ENCODE data around the gene HEBP2.
"Not testable (repeated sequence)": the region's sequence is repeated elsewhere in the genome, so short reads cannot be mapped to it uniquely, and the experiment has no call there.

The HEBP2 gene, protein sequence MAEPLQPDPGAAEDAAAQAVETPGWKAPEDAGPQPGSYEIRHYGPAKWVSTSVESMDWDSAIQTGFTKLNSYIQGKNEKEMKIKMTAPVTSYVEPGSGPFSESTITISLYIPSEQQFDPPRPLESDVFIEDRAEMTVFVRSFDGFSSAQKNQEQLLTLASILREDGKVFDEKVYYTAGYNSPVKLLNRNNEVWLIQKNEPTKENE

DNA sequence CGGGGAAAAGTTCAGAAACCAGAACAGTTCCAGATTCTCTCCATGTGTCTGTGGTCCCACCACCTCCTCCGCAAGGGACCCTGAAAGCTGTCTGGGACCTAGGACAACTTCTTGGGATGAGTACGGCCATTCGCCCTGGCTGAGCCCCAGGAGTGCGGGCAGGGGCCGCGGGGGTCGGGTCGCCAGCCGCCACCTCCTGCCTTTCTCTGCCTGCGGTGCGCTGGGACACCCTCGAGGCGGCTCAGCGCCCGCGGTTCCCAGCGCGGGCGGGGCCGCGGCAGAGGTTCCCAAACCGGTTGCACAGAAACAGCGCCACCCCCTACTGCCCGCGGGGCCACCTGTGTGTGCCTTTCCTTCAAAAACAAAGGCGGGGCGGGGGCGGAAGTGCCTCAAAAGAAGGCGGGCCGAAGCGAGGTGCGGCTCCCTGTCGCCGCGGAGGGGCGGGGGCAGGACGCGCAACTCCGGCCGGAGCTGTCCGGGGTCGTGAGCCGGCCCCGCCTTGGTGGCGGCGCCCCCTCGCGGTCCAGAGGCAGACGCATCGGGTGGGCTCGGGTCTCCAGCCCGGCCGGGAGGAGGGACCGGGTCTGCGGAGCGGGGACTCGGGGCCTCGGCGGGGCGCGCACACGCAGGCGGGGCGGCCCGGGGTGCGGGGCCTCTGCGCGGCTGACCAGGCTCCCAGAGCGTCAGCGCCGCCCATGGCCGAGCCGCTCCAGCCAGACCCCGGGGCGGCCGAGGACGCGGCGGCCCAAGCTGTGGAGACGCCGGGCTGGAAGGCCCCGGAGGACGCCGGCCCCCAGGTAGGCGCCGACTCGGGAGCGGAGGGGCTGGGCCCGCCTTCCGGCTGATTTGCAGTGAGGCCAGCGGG, at the start of gene HEBP2:
HEBP2 (plus strand) TSS at position 423 of the 865 bp plus-strand sequence; CDS start at position 696, 273 bp downstream.
- DNase-seq (ENCODE audit: low spot score), result peak; percentile 95

GRCh38 chr6:138357928-138358327, 46.1 kb upstream of the HEBP2 start:
- DNase-seq (ENCODE audit: low spot score), result no peak

GRCh38 chr6:138368684-138369083, 35.3 kb upstream of the HEBP2 start:
- DNase-seq (ENCODE audit: low spot score), result not testable (repeated sequence)

GRCh38 chr6:138370631-138371451, 33.2 kb upstream of the HEBP2 start:
- no peak for DNase-seq (ENCODE audit: low spot score)

GRCh38 chr6:138371452-138371711, 32.6 kb upstream of the HEBP2 start:
- DNase-seq (ENCODE audit: low spot score), result no peak

GRCh38 chr6:138371720-138372119, 32.3 kb upstream of the HEBP2 start:
- no peak for DNase-seq (ENCODE audit: low spot score)

DNA sequence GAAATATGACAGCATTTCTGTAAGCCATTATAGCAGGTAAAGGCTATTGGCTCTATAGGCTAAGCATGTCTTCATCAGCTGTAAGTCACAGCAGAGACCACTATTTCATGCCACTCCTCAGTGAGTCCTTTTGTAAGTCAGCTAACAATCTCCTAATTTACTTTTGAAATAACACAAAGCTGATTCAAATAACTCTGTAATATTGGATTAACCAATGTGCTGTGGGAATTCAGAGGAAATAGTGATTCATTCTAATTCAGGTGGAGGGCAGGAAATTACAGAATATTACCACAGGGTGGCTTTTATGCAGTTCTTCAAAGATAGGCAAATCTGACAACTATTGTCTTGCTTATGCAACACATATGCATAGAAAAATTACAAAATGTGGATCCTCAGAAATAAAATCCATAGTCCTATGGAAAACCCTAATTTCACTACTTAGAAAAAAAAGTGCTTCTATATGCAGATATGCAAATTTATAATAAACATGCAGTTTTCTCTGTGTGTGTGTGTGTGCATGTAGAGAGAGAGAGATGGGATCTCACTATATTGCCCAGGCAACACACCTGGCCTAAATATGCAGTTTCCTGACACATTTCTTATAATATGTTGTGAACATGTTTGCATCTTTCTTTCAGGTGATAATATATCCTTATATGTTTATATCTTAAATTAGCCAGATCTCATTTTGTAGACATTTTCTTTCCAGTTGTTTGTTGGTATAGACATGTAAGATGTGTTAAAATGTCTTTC, 31.1 kb upstream of the HEBP2 start:
- no peak for DNase-seq (ENCODE audit: low spot score)

DNA sequence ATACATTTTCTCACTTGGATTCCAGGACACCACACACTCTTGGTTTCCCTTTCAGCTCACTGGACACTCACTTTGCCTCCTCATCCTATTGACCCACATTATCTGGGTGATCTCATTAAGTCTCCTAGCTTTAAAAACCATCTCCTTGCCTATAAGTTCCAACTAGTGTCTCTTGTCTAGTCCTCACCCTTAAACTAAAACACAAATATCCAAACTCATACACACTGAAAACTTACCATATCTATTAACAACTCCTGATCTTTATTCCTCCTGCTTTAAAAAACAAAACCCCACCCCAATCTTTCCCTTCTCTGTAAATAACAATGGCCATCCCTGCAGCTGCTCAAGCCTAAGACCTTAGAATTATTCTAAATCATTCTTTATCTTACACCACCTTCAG, 29.8 kb upstream of the HEBP2 start:
- no peak for DNase-seq (ENCODE audit: low spot score)

GRCh38 chr6:138374815-138375214, 29.2 kb upstream of the HEBP2 start:
- no peak for DNase-seq (ENCODE audit: low spot score)

- no peak for DNase-seq (ENCODE audit: low spot score)
Observed at GRCh38 chr6:138377042-138377441, 27.0 kb upstream of the HEBP2 start.

DNA sequence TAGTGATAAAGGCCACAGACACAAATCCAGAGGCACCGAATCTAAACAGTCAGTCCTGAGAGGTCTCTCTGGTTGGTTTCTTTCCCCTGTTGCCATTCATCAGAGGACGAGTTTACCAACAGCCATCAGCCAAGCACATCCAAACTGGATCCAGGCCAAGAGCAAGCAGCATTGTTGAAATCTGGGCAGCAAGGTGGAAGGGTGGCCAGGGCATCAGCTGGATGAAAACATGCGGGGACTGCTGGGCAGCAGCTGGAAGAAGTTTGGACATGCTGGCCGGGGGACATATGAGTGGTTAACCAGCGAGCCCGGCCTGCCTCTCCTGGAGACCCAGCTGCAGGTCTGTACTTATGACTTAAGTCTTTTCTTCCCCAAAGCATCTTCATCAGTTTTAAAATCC, 26.2 kb upstream of the HEBP2 start, which contains the start of gene SMIM28:
SMIM28 (plus strand) TSS at position 62 of the 400 bp plus-strand sequence; CDS start at position 230, 168 bp downstream.
- DNase-seq (ENCODE audit: low spot score), result no peak

- no peak for DNase-seq (ENCODE audit: low spot score)
Observed at GRCh38 chr6:138378463-138378862, 25.6 kb upstream of the HEBP2 start.

DNA sequence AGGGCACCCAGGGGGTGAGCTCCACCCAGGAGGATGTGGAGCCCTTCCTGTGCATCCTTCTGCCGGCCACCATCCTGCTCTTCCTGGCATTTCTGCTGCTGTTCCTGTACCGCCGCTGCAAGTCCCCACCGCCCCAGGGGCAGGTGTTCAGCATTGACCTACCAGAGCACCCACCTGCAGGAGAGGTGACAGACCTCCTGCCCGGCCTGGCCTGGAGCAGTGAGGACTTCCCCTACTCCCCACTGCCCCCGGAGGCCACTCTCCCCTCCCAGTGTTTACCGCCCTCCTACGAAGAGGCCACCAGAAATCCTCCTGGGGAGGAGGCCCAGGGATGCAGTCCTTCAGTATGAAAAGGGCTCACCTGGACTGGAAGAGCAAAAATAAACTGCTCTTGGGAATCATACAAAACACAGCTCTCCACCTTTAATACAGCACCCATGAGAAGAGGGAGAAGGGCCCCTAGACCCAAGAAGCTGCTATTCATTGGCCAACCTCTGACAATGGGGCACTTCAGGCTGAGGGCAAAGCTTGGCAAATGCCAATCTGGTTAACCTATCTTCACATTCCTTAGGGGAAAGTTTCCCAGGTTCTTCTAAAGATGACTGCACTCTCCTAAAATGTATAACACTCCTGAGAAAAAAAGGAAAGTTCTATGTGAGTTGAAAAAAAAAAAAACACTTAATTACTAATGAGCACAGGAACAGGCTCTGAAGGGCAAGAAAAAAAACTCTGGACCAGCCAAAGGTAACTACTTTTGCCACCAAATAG, 21.3 kb upstream of the HEBP2 start:
- no peak for DNase-seq (ENCODE audit: low spot score)

DNA sequence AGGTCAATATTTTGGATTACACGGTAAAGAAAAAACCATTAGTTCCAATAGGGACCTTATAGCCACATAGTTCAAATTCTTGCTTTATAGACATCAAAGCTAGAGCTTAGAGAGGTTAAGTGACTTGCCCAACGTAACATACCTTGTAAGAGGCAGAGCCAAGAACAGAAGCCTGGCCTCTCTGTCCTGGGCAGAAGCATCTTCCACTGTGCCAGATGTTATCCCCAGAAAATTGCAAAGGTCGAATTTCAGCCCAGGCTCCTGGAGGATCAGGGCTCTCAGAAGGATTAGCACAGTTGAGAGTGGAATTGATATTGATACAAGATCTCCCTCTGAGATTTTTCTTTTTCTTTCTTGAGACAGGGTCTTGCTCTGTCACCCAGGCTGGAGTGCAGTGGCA, 20.2 kb upstream of the HEBP2 start:
- no peak for DNase-seq (ENCODE audit: low spot score)

DNA sequence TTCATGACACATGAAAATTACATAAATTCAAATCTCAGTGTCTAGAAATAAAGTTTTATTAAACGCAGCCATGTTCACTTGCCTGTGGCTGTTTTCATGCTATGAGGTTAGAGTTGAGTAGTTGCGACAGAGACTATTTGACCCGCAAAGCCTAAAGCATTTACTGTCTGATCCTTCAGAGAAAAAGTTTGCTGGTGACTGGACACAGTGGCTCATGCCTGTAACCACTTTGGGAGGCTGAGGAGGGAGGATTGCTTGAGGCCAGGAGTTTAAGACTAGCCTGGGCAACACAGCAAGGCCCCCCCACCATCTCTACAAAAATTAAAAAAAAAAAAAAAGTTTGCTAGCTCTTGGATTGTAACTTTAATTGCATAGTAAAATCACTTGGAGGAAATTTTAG, 17.1 kb upstream of the HEBP2 start:
- no peak for DNase-seq (ENCODE audit: low spot score)

DNA sequence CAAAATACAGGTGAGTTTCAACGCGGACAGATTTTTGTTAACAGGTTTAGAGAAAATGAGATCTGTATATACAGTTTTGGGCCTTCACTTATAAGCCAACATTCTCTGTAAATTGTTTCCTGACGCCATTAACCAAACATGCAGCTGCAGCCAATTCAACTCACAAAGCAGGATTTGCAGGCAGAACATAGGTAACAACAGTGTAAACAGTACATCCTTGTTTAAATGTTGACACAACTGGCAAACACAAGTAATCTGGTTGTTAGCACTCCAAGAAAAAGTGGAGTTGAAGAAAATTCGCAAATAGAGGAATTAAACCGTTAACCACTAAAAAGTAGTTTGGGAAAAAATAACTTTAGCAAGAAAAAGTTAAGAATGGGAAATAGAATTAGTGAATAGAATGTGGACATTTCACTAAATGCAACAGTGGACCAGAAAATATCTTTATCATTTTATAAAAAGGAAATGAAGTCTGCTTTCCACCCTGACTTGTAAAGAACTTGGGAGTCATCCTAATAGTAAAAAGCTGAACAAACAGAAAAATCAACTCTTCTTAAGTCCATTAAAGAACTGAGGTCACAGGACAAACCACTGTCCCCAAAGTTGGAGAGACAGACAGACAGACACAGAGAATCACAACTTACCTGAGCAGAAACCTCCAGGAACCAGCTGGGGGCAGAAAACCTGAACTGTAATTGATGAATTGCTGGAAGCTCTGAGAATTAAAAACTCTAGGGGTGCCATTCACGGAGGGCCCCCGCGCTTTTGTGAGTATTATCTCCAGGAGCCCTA, 16.2 kb upstream of the HEBP2 start:
- DNase-seq (ENCODE audit: low spot score), result no peak

DNA sequence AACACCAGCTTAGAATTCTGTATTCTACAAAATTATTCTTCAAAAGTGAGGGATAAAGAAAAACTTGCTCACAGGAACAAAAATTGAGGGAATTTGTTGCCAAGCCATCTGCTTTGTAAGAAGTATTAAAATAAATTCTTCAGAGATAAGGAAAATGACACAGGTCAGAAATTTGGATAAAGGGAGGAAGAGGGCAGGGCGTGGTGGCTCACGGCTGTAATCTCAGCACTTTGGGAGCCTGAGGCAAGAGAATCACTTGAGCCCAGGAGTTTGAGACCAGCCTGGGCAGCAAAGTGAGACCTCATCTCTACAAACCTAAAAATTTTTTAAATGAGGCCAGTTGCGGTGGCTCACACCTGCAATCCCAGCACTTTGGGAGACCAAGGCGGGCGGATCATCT, 14.5 kb upstream of the HEBP2 start:
- no peak for DNase-seq (ENCODE audit: low spot score)

DNA sequence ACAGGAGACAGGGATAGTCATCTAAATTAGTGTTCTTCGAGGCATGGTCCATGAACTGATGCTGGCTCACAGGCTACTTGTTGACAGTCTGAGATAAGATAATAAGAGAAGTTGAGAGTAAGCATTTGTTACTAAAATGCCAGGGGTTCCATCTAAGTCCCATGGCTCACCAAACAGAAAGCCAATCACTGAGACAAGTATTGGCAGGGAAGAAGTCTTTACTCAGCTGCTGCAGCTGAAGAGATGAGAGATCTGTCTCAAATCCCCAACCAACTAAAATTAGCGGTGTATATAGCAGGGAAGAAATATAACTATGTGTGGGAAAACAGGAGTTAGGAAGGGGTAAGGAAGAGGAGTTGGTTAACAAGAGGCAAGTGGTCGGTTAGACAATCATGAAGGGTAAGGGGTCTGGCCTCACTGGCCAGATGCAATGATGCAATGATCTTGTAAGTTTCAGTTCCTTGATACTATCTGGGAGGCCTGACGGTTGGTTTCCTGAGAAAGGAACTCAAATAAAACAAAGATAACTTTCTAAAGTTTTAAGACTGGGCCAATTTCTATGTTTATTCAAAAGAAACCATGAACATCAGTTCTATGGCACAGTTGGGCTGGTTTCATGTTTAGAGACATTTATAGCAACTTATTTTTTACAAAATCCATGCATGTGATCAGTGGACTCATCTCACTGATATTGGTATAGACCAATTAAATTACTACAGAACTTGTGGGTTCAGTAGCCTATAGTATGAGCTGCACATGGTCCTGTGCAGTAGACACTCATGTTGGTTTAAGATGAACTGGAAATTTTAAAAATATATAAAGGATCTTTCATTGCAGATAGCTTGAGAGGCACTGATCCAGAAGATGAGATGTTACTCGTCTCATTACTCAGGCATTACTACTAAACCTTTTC, 9.9 kb upstream of the HEBP2 start:
- DNase-seq (ENCODE audit: low spot score), result no peak

DNA sequence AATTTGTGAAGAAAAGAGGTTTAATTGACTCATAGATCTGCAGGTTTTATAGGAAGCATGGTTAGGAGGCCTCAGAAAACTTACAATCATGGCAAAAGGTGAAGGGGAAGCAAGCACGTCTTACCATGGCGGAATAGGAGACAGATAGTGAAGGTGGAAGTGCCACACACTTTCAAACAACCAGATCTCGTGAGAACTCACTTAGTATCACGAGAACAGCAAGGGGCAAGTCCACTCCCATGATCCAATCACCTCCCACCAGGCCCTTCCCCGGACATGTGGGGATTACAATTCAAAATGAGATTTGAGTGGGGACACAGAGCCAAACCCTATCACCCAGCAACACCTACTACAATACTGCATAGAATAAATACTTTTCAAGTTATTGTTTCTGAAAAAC, 7.3 kb upstream of the HEBP2 start:
- no peak for DNase-seq (ENCODE audit: low spot score)
